HFFc6 (cell line): ENCODE results near the gene CAPS2. TPM values are rescaled to one million over a fixed set of nuclear protein-coding genes. Genes with fewer than 3 reads are reported as not detected.

Experiments
- DNase-seq: peaks from one replicate; pipeline ENCODE4 v3.0.0-alpha.2; 2018
- H3K27ac Mint-ChIP-seq: 2 replicates; pipeline ENCODE4 v1.8.0; 2020; ENCODE audit warnings: mild to moderate bottlenecking, mixed read lengths
- H3K27me3 Mint-ChIP-seq: 2 replicates; pipeline ENCODE4 v1.8.0; 2021; ENCODE audit warnings: mild to moderate bottlenecking, moderate library complexity, mixed read lengths; ENCODE audit not compliant: insufficient read depth
- H3K36me3 Mint-ChIP-seq: 2 replicates; pipeline ENCODE4 v1.8.0; 2021; ENCODE audit warnings: low read depth, mixed read lengths
- H3K4me1 Mint-ChIP-seq: 2 replicates; pipeline ENCODE4 v1.8.0; 2020; ENCODE audit warnings: low read depth, mixed read lengths
- H3K4me3 Mint-ChIP-seq: 2 replicates; pipeline ENCODE4 v1.8.0; 2020; ENCODE audit warnings: mild to moderate bottlenecking, moderate library complexity, mixed read lengths
- H3K9me3 Mint-ChIP-seq: 2 replicates; pipeline ENCODE4 v1.8.0; 2020; ENCODE audit warnings: mild to moderate bottlenecking, mixed read lengths
- total RNA-seq, 6 experiments: library from RNA; stranded (reverse); fragmentation: NEBNext Ultra II Directional; extraction: Animal tissue kit (Norgen Biotek cat#: 25700); gene quantifications; 2 replicates in 1 of 6; 3 replicates in 5 of 6; pipeline ENCODE4 v1.2.3, GENCODE V29; 2021
- TF ChIP-seq, protein P1 (sequence below): fragments of 200-600 bp; sonication (generic); IDR thresholded peaks from 2 replicates; pipeline ENCODE4 v1.5.0; 2021; ENCODE audit warnings: antibody characterized with exemption, mild to moderate bottlenecking

CAPS2 gene
- total RNA-seq, 6 experiments from 2014 or later = 2.0 to 3.3 (median 2.3) TPM

DNA sequence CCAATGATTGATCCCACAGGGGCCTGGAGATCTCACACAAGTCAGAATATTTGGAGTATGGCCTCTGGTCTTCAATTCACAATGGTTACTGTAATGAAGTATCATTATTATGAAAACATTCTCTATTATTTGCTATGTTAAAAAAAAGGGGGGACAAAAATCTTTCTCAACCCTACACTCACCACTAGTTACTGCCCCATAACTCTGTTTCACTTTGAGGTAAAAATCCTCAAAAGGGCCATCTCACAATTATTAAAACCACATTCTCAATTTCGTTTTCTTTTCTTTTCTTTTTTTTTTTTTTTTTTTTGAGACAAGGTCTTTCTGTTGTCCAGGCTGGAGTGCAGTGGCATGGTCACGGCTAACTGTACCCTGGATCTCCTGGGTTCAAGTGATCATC lies 60.9 kb downstream of the CAPS2 start:
- H3K4me1 Mint-ChIP-seq = no peaks in the 10 kb centered on the region
- H3K9me3 Mint-ChIP-seq = peaks cover 7% of the 10 kb centered on the region; the same call in 1 of the 2 replicates
- H3K27me3 Mint-ChIP-seq = peaks cover 2% of the 10 kb centered on the region
- H3K36me3 Mint-ChIP-seq = no peaks in the 10 kb centered on the region
- DNase-seq = no peak
- H3K4me3 Mint-ChIP-seq = no peak overlapping the region
- no peak overlapping the region for H3K27ac Mint-ChIP-seq
- TF ChIP-seq, protein P1, sequence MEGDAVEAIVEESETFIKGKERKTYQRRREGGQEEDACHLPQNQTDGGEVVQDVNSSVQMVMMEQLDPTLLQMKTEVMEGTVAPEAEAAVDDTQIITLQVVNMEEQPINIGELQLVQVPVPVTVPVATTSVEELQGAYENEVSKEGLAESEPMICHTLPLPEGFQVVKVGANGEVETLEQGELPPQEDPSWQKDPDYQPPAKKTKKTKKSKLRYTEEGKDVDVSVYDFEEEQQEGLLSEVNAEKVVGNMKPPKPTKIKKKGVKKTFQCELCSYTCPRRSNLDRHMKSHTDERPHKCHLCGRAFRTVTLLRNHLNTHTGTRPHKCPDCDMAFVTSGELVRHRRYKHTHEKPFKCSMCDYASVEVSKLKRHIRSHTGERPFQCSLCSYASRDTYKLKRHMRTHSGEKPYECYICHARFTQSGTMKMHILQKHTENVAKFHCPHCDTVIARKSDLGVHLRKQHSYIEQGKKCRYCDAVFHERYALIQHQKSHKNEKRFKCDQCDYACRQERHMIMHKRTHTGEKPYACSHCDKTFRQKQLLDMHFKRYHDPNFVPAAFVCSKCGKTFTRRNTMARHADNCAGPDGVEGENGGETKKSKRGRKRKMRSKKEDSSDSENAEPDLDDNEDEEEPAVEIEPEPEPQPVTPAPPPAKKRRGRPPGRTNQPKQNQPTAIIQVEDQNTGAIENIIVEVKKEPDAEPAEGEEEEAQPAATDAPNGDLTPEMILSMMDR = no peak

DNA sequence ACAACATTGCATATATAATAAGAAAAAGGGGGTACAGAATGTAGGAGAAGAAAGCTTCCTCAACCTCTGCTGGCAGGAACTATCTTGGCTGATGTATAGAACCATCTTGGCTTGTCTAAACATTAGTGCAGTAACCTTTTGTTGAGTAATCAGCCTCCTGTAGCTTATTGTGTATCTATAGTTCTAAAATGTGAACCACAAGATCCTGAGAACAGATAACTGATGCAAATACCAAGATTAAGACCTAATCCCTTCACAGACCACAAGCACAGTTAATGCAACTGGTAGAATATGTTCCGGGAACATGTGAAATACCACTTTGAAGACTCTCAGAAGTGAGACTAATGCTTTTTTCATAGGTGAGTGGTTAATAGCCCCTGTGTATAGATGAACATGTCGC lies 69.8 kb downstream of the CAPS2 start:
- Mint-ChIP-seq H3K4me3 (no peak overlapping the region), H3K27me3 (peaks cover 2% of the 10 kb centered on the region; the same call in 1 of the 2 replicates), H3K27ac (no peak overlapping the region), H3K36me3 (no peaks in the 10 kb centered on the region), H3K9me3 (peaks cover under 1% of the 10 kb centered on the region; the same call in 1 of the 2 replicates), H3K4me1 (no peaks in the 10 kb centered on the region)
- no peak for DNase-seq
- TF ChIP-seq, protein P1 = no peak

DNA sequence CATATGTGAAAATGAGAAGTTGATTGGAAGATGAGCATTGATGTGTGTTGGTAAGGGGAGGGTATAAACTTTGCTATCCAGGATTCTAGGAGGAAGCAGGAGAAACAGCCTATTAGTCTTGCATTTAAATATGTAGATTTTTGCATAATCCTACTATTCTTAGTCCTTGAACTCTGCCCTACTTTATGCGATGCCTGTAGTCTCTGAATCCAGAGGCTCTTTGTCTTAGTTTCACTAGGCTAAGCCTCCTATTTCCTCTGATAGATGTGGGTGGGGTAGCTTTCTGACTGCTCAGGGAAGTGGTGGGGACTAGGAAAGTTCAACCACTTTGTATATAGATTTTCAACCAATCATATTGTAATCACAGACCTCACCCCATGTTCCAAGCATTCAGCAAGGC lies 71.0 kb downstream of the CAPS2 start:
- TF ChIP-seq, protein P1 = no peak
- H3K27ac Mint-ChIP-seq = no peak overlapping the region
- DNase-seq = no peak
- no peaks in the 10 kb centered on the region for H3K9me3 Mint-ChIP-seq
- H3K36me3 Mint-ChIP-seq = no peaks in the 10 kb centered on the region
- no peak overlapping the region for H3K4me3 Mint-ChIP-seq
- H3K27me3 Mint-ChIP-seq = peaks cover 2% of the 10 kb centered on the region; the same call in 1 of the 2 replicates
- no peaks in the 10 kb centered on the region for H3K4me1 Mint-ChIP-seq

DNA sequence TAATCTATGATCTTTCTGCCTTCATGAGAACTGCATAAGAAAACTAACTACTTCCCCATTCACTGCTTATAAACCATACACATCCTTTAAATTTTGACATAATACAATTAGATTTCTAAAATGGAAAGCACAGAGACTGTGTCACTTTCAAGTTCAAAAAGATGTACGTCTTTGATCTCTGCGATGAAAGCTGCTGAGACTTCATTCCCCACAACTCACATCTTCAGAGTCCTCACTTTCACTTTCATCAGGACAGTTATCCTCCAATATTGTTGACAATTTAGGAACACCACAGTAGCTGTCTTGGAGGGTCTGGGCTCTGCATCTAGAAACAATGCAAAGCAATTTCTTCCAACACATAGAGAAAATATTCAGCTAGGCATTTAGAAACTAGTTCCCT lies 72.6 kb downstream of the CAPS2 start:
- peak overlapping the region; percentile 25; the same call in 1 of the 2 replicates for H3K4me3 Mint-ChIP-seq
- no peak for DNase-seq
- H3K4me1 Mint-ChIP-seq = no peaks in the 10 kb centered on the region
- TF ChIP-seq, protein P1 = no peak
- peaks cover 2% of the 10 kb centered on the region; the same call in 1 of the 2 replicates for H3K27me3 Mint-ChIP-seq
- H3K27ac Mint-ChIP-seq = no peak overlapping the region
- no peaks in the 10 kb centered on the region for H3K36me3 Mint-ChIP-seq
- H3K9me3 Mint-ChIP-seq = no peaks in the 10 kb centered on the region

DNA sequence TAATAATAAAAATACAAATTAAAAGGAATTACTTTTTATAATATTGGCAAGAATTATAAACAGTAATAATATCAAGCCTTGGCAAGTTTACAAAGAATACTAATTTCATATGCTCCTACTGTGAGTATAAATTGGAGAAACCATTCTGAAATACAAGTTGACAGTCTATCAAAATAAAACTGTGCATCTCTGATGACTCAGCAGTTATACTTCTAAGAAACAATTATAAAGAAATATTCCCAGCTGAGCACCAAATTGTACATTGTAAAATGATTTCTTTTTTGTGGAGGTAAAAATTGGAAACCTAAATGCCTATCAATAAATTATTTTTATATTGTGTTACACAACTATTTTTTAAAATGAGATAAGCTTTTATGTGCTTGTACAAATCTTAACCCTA lies 85.0 kb downstream of the CAPS2 start:
- Mint-ChIP-seq H3K4me1 (no peaks in the 10 kb centered on the region), H3K27ac (no peak overlapping the region), H3K4me3 (no peak overlapping the region), H3K27me3 (peaks cover 4% of the 10 kb centered on the region; the same call in 1 of the 2 replicates), H3K36me3 (no peaks in the 10 kb centered on the region), H3K9me3 (peaks cover 5% of the 10 kb centered on the region)
- TF ChIP-seq, protein P1 = no peak
- no peak for DNase-seq

DNA sequence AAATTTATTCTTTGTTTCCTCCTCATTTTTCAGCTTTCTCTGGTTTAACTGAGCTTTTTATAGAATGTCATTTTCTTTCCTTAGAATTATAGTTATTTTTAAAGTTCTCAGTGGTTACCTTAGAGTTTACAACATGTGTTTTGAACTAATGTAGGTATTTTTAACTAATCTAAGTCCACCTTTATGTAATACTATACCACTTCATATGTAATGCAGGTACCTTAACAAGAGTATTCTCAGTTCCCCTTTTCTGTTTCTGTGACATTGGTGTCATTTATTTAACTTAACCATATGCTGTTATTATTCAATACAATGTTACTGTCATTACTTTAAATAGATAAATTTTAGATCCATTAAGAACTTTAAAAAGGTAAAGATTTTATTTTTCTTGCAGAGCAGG lies 90.1 kb downstream of the CAPS2 start:
- 0 out of 2 replicates have a peak, but pooled peaks cover 6% of the 10 kb centered on the region for H3K4me1 Mint-ChIP-seq
- peaks cover 5% of the 10 kb centered on the region for H3K9me3 Mint-ChIP-seq
- H3K4me3 Mint-ChIP-seq = no peak overlapping the region
- H3K27ac Mint-ChIP-seq = no peak overlapping the region
- TF ChIP-seq, protein P1 = no peak
- H3K27me3 Mint-ChIP-seq = peaks cover 4% of the 10 kb centered on the region; the same call in 1 of the 2 replicates
- H3K36me3 Mint-ChIP-seq = no peaks in the 10 kb centered on the region
- no peak for DNase-seq
